ENCODE data around the gene NEURL3. TPM values are rescaled to one million over a fixed set of nuclear protein-coding genes. Genes with fewer than 3 reads are reported as not detected.
"Not testable (repeated sequence)": the region's sequence is repeated elsewhere in the genome, so short reads cannot be mapped to it uniquely, and the experiment has no call there.

Gene NEURL3, protein sequence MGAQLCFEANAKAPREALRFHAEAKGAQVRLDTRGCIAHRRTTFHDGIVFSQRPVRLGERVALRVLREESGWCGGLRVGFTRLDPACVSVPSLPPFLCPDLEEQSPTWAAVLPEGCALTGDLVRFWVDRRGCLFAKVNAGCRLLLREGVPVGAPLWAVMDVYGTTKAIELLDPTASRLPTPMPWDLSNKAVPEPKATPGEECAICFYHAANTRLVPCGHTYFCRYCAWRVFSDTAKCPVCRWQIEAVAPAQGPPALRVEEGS
- 0.06 TPM for polyA plus RNA-seq (2013, experiment 1 of 2)
- not detected for polyA plus RNA-seq (2013, experiment 2 of 2)

DNA sequence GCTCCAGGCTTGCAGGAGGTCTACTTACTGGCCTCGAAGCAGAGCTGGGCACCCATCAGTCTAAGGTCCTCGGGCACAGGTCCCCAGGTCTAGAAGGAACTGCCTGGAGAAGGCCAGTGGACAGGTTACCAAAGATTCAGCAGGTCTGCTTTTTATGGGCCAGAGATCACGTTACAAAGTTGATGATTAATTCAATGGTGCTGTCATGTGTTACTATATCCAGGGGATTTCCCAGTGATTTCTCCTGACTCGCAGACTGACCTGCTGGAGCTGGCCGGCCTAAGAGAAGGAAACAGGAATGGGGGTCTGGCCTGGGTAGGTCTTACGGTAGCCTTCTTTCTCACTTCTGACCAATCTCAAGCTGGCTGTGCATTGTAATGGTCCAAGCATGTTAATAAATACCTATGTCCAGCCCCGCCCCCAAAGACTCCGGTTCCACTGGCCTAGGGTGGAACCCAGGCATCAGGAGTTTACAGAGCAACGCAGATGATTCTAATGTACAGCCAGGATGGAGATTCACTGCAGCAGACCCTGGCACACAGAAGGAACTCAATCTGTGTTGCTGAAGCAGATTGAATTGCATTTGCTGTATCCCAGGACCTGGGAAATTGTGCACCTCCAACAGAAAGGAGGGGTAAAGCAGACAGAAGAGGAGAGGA lies at the start of gene NEURL3:
NEURL3 (minus strand) TSS at position 127 of the 659 bp plus-strand sequence; CDS start at position 56, 71 bp downstream.
- H3K27ac ChIP-seq (replicated peaks; ENCODE audit: low read length) = no peak within 1 kb of the TSS

DNA sequence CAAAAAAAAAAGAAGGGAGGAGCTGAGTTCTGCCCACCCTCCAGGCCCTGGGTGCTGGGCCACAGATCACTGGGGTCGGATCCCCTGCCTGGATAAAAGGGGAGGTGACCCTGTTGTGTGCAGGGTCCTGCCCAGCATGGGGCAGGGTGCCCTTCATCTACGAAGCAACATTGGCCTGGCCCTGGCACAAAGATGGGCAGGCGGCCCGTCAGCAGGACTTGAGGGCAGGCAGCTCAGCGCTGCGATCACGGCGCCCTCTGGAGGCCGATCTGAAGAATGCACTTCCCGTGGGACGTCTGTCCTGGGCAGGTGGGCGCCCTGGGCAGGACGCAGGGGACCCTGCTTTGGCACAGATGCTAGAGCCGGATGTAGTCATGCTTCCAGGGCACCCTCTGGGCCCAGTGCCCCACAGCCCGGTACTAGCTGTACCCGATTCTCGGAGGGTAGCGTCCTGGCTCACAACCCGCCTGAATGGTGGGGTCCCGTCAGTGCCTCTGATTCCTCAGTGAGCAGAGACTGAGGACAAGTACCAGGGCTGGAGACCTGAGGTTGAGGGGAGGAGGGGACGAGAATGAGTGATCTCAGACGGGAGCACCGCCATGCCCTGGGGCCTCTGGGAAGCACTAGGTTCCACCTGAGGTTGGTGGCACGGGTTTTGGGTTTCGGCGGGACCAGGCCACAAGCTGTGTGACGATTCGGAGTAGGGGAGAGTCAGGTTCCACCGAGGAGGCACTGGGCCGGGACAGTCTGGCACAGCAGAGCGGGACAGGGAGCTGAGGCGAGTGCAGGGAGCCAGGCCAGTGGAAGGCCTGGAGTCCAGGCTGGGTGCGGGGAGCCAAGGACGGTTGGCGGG lies 49.4 kb upstream of the NEURL3 start:
- peak overlapping the region; percentile 79 for H2AFZ ChIP-seq (ENCODE audit: low read length)
- H2BK15ac ChIP-seq (ENCODE audit: low read length) = no peak overlapping the region
- H3K9me3 ChIP-seq (replicated peaks in 1 of 2; ENCODE audit: control insufficient read depth in 2 of 2, insufficient read depth in 1 of 2, low read depth in 1 of 2, low read length in 2 of 2) = no peaks in the 10 kb centered on the region
- peak overlapping the region; percentile 9 for H2BK120ac ChIP-seq (ENCODE audit: low read depth, low read length)
- H3K23ac ChIP-seq (ENCODE audit: low read depth, low read length, poor library complexity) = peak overlapping the region; percentile 4
- peak overlapping the region; percentile 32 for H3K4me2 ChIP-seq (ENCODE audit: insufficient read depth, low read length, poor library complexity, severe bottlenecking)
- H3K27me3 ChIP-seq (ENCODE audit: control insufficient read depth in 3 of 3, insufficient read depth in 3 of 3, low read depth in 1 of 3, low read length in 3 of 3) = peaks cover 0 to 3% (median 0%) of the 10 kb centered on the region in 3 experiments
- H3K79me1 ChIP-seq (ENCODE audit: low read depth, low read length) = no peaks in the 10 kb centered on the region
- peak overlapping the region; percentile 21 for H2BK5ac ChIP-seq (ENCODE audit: low read length)
- peak; percentile 57 for DNase-seq (ENCODE audit: low spot score)
- H3K36me3 ChIP-seq (replicated peaks in 1 of 2; ENCODE audit: control insufficient read depth in 2 of 2, insufficient read depth in 2 of 2, low read length in 2 of 2) = peaks cover 0 to 7% of the 10 kb centered on the region in 2 donors
- WGBS, 2 donors (ENCODE audit: extremely low coverage in 2 of 2, insufficient read length in 2 of 2, insufficient replicate concordance in 1 of 2) = no CpG with 5 or more reads among the region's 35 CpGs
- peak overlapping the region; percentile 49 for H2AK5ac ChIP-seq (ENCODE audit: low read depth, low read length)
- no peak overlapping the region for H2BK12ac ChIP-seq (ENCODE audit: low read length)
- no peak overlapping the region for H3K9ac ChIP-seq (ENCODE audit: low read depth, low read length, poor library complexity)
- H3K4me3 ChIP-seq (ENCODE audit: low read length in 2 of 2) = no peak overlapping the region
- H3K4me1 ChIP-seq (ENCODE audit: control insufficient read depth in 2 of 2, insufficient read depth in 1 of 2, low read depth in 1 of 2, low read length in 2 of 2) = no peaks in the 10 kb centered on the region
- peak overlapping the region; percentile 67 for H3K18ac ChIP-seq (ENCODE audit: low read length)
- no peak overlapping the region for H4K8ac ChIP-seq (ENCODE audit: low read depth, low read length)
- H3K4ac ChIP-seq (ENCODE audit: low read length) = no peak overlapping the region
- H3K27ac ChIP-seq (replicated peaks; ENCODE audit: low read length) = no peak overlapping the region
- no peak overlapping the region for H4K91ac ChIP-seq (ENCODE audit: low read depth, low read length, poor library complexity)
- H3K14ac ChIP-seq (ENCODE audit: low read length) = no peak overlapping the region

More for the DNA sequence above, at the start of gene NEURL3:
- H3K4me3 ChIP-seq (ENCODE audit: low read length in 2 of 2) = no peak within 1 kb of the TSS
- H4K91ac ChIP-seq (ENCODE audit: low read depth, low read length, poor library complexity) = no peak within 1 kb of the TSS
- H4K8ac ChIP-seq (ENCODE audit: low read depth, low read length) = no peak within 1 kb of the TSS
- H3K4me2 ChIP-seq (ENCODE audit: insufficient read depth, low read length, poor library complexity, severe bottlenecking) = no peak within 1 kb of the TSS
- no CpG with 5 or more reads among the region's 9 CpGs for WGBS, 2 donors (ENCODE audit: extremely low coverage in 2 of 2, insufficient read length in 2 of 2, insufficient replicate concordance in 1 of 2)
- H2BK5ac ChIP-seq (ENCODE audit: low read length) = no peak within 1 kb of the TSS
- H3K23ac ChIP-seq (ENCODE audit: low read depth, low read length, poor library complexity) = no peak within 1 kb of the TSS
- peak within 1 kb of the TSS; percentile 83 for H2AK5ac ChIP-seq (ENCODE audit: low read depth, low read length)
- H2BK12ac ChIP-seq (ENCODE audit: low read length) = no peak within 1 kb of the TSS
- no peak within 1 kb of the TSS for H2BK120ac ChIP-seq (ENCODE audit: low read depth, low read length)
- no peaks in the 10 kb centered on the region for H3K9me3 ChIP-seq (replicated peaks in 1 of 2; ENCODE audit: control insufficient read depth in 2 of 2, insufficient read depth in 1 of 2, low read depth in 1 of 2, low read length in 2 of 2)
- no peak within 1 kb of the TSS for H3K9ac ChIP-seq (ENCODE audit: low read depth, low read length, poor library complexity)
- H3K18ac ChIP-seq (ENCODE audit: low read length) = no peak within 1 kb of the TSS
- H3K14ac ChIP-seq (ENCODE audit: low read length) = no peak within 1 kb of the TSS
- DNase-seq (ENCODE audit: low spot score) = no peak
- H3K36me3 ChIP-seq (replicated peaks in 1 of 2; ENCODE audit: control insufficient read depth in 2 of 2, insufficient read depth in 2 of 2, low read length in 2 of 2) = no peaks in the 10 kb centered on the region
- peaks cover 0 to 17% (median 15%) of the 10 kb centered on the region in 3 experiments for H3K27me3 ChIP-seq (ENCODE audit: control insufficient read depth in 3 of 3, insufficient read depth in 3 of 3, low read depth in 1 of 3, low read length in 3 of 3)
- no peak within 1 kb of the TSS for H3K4ac ChIP-seq (ENCODE audit: low read length)
- no peak within 1 kb of the TSS for H2AFZ ChIP-seq (ENCODE audit: low read length)
- H3K79me1 ChIP-seq (ENCODE audit: low read depth, low read length) = peaks cover under 1% of the 10 kb centered on the region
- H2BK15ac ChIP-seq (ENCODE audit: low read length) = no peak within 1 kb of the TSS
- H3K4me1 ChIP-seq (ENCODE audit: control insufficient read depth in 2 of 2, insufficient read depth in 1 of 2, low read depth in 1 of 2, low read length in 2 of 2) = peaks cover 3 to 11% of the 10 kb centered on the region in 2 donors

DNA sequence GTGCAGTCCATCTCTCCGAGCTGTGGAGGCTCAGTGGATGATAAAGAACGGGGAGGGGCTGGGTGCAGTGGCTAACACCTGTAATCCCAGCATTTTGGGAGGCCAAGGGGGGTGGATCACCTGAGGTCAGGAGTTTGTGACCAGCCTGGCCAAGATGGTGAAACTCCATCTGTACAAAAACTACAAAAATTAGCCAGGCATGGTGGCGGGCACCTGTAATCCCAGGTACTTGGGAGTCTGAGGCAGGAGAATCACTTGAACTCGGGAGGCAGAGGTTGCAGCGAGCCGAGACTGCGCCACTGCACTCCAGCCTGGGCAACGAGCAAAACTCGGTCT lies 48.8 kb upstream of the NEURL3 start:
- DNase-seq (ENCODE audit: low spot score); H3K27me3 ChIP-seq (ENCODE audit: control insufficient read depth in 3 of 3, insufficient read depth in 3 of 3, low read depth in 1 of 3, low read length in 3 of 3); H2BK12ac ChIP-seq (ENCODE audit: low read length); H3K79me1 ChIP-seq (ENCODE audit: low read depth, low read length); H3K4me3 ChIP-seq (ENCODE audit: low read length in 2 of 2); H4K8ac ChIP-seq (ENCODE audit: low read depth, low read length); H3K9me3 ChIP-seq (replicated peaks in 1 of 2; ENCODE audit: control insufficient read depth in 2 of 2, insufficient read depth in 1 of 2, low read depth in 1 of 2, low read length in 2 of 2); H3K27ac ChIP-seq (replicated peaks; ENCODE audit: low read length); H2BK15ac ChIP-seq (ENCODE audit: low read length); H3K4ac ChIP-seq (ENCODE audit: low read length); H3K4me1 ChIP-seq (ENCODE audit: control insufficient read depth in 2 of 2, insufficient read depth in 1 of 2, low read depth in 1 of 2, low read length in 2 of 2); H3K9ac ChIP-seq (ENCODE audit: low read depth, low read length, poor library complexity); H3K18ac ChIP-seq (ENCODE audit: low read length); H4K91ac ChIP-seq (ENCODE audit: low read depth, low read length, poor library complexity); H2BK120ac ChIP-seq (ENCODE audit: low read depth, low read length); H3K4me2 ChIP-seq (ENCODE audit: insufficient read depth, low read length, poor library complexity, severe bottlenecking); H3K23ac ChIP-seq (ENCODE audit: low read depth, low read length, poor library complexity); H3K14ac ChIP-seq (ENCODE audit: low read length): not testable (repeated sequence)
- peaks cover 0 to 11% of the 10 kb centered on the region in 2 donors for H3K36me3 ChIP-seq (replicated peaks in 1 of 2; ENCODE audit: control insufficient read depth in 2 of 2, insufficient read depth in 2 of 2, low read length in 2 of 2)
- H2AK5ac ChIP-seq (ENCODE audit: low read depth, low read length) = peak overlapping the region; percentile 75
- H2AFZ ChIP-seq (ENCODE audit: low read length) = peak overlapping the region; percentile 79
- H2BK5ac ChIP-seq (ENCODE audit: low read length) = peak overlapping the region; percentile 24
- no CpG with 5 or more reads among the region's 9 CpGs for WGBS, 2 donors (ENCODE audit: extremely low coverage in 2 of 2, insufficient read length in 2 of 2, insufficient replicate concordance in 1 of 2)

Measured in neuronal stem cell (in vitro differentiated cells).